Breast epithelium (tissue), 3 donors: Measurements from ENCODE around the gene PNPLA1.

ENCODE experiments used
- CTCF ChIP-seq, 3 donors: fragments of 450-650 bp; IDR thresholded peaks; one replicate each; pipeline ENCODE4 v1.5.1; 2016 to 2017; ENCODE audit warnings: antibody characterized with exemption in 3 of 3, mild to moderate bottlenecking in 3 of 3, moderate library complexity in 3 of 3
- POLR2A ChIP-seq: fragments of 450-650 bp; IDR thresholded peaks from one replicate; pipeline ENCODE4 v1.6.1; 2016; ENCODE audit warnings: antibody characterized with exemption, mild to moderate bottlenecking, moderate library complexity
- POLR2AphosphoS5 ChIP-seq, 3 donors: sonication (generic); formaldehyde crosslinking; IDR thresholded peaks; one replicate each; pipeline ENCODE4 v1.6.1; 2017; ENCODE audit warnings: antibody characterized with exemption in 3 of 3

- TF ChIP-seq CTCF (IDR thresholded peaks at IDR 0.05) = no peak
- TF ChIP-seq POLR2AphosphoS5 (IDR thresholded peaks at IDR 0.05) = no peak
- TF ChIP-seq POLR2A = no peak
Measured at GRCh38 chr6:36355819-36356218, 86.0 kb downstream of the PNPLA1 start.
